Measurements from ENCODE around the gene SLC25A42. TPM values are rescaled to one million over a fixed set of nuclear protein-coding genes. Genes with fewer than 3 reads are reported as not detected.

The SLC25A42 gene
- total RNA-seq, 1 experiment from 2014 or later = 8.0 TPM

DNA sequence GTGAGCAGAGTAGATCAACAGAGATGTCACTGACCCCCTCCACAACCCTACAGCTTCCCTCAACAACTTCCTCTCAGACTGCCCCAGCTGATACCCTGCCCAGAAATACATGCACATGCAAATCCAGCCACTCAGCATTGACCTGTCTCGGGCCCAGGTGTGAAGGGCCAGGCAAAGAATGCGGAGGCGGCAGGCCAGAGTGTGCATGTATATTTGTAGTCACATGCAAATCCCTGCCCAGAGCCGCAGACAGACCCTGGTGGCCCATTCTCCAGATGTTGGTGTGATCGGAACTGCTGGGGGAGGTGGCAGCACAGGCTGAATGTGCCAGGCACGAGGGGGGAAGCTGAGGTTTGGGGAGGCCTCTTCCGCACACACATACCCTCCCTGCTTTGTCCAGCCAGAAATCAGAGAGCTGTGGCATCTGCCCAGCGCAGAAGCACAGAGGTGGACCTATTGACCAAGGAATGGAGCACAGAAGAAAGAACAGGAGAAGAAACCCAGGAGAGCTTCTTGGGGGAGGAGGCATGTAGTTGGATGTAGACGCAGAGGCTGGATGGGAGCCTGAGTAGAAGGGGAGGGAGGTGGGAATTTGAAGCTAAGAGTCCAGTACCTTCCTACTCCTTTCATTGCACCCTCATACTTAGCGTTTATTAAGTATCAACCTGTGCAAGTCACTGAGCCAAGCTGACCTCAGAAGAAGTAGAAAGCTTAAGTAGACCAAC is 91.9 kb downstream of the SLC25A42 start:
- H2AFZ ChIP-seq (ENCODE audit: low read length) = no peak overlapping the region
- no peaks in the 10 kb centered on the region for H4K20me1 ChIP-seq (ENCODE audit: low read length)
- no peak overlapping the region for H3K4me3 ChIP-seq (ENCODE audit: low read length)
- BruUV-seq (replicated peaks) = no TSS peak
- H3K9me3 ChIP-seq (ENCODE audit: low read length) = no peaks in the 10 kb centered on the region
- intact Hi-C loops (cut with micrococcal nuclease) = no loop called here
- H3K9me2 ChIP-seq (replicated peaks; ENCODE audit: low read length) = no peaks in the 10 kb centered on the region
- ATAC-seq (no peak), DNase-seq (no peak)
- no peaks in the 10 kb centered on the region for H3K4me1 ChIP-seq (ENCODE audit: insufficient read depth, low read length)
- no peak for TF ChIP-seq EZH2 (IDR thresholded peaks at IDR 0.05; ENCODE audit: low read length, unreplicated experiment)
- TF ChIP-seq, protein P1, sequence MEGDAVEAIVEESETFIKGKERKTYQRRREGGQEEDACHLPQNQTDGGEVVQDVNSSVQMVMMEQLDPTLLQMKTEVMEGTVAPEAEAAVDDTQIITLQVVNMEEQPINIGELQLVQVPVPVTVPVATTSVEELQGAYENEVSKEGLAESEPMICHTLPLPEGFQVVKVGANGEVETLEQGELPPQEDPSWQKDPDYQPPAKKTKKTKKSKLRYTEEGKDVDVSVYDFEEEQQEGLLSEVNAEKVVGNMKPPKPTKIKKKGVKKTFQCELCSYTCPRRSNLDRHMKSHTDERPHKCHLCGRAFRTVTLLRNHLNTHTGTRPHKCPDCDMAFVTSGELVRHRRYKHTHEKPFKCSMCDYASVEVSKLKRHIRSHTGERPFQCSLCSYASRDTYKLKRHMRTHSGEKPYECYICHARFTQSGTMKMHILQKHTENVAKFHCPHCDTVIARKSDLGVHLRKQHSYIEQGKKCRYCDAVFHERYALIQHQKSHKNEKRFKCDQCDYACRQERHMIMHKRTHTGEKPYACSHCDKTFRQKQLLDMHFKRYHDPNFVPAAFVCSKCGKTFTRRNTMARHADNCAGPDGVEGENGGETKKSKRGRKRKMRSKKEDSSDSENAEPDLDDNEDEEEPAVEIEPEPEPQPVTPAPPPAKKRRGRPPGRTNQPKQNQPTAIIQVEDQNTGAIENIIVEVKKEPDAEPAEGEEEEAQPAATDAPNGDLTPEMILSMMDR (conservative IDR thresholded peaks at IDR 0.05; ENCODE audit: low read depth, low read length) = no peak
- no peak for TF ChIP-seq EZH2phosphoT487 (IDR thresholded peaks at IDR 0.05; ENCODE audit: borderline replicate concordance, low read length)
- no peak overlapping the region for H3K27ac ChIP-seq (ENCODE audit: low read length)
- no peaks in the 10 kb centered on the region for H3K36me3 ChIP-seq (ENCODE audit: low read depth, low read length)
- H3K9ac ChIP-seq (ENCODE audit: low read length) = no peak overlapping the region
- H3K79me2 ChIP-seq (ENCODE audit: low read length) = no peaks in the 10 kb centered on the region
- H3F3A ChIP-seq (ENCODE audit: low read length, unreplicated experiment) = no peaks in the 10 kb centered on the region
- H3K4me2 ChIP-seq (ENCODE audit: low read length) = no peak overlapping the region
- H3K27me3 ChIP-seq (ENCODE audit: low read length) = no peaks in the 10 kb centered on the region
- ChIA-PET POLR2A (ENCODE audit: unreplicated experiment) (no interaction called here), CTCF (no interaction called here)

DNA sequence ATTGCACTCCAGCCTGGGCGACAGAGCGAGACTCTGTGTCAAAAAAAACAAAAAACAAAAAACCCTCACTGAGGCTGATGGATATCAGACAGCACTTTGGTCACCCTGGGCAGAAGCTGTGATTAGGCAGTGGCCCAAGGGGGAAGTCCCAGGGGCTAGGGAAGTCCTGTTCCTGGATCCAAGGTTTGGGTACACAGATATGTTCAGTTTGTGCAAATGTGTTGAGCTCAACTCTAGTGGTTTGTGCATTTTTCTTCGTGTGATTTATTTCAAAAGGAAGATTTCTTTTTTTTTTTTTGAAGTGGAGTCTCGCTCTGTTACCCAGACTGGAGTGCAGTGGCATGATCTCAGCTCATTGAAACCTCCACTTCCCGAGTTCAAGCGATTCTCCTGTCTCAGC is 94.0 kb downstream of the SLC25A42 start:
- H3K4me3 ChIP-seq (ENCODE audit: low read length) = no peak overlapping the region
- no peak overlapping the region for H2AFZ ChIP-seq (ENCODE audit: low read length)
- H3K27ac ChIP-seq (ENCODE audit: low read length) = no peak overlapping the region
- DNase-seq (no peak), ATAC-seq (no peak)
- no peak overlapping the region for H3K9ac ChIP-seq (ENCODE audit: low read length)
- no peaks in the 10 kb centered on the region for H4K20me1 ChIP-seq (ENCODE audit: low read length)
- CTCF ChIA-PET = interaction anchor here (0.6 kb wide), 1 partner anchor 126 kb away, joined by 3 read pairs; no protein-coding TSS in a partner anchor
- no peaks in the 10 kb centered on the region for H3F3A ChIP-seq (ENCODE audit: low read length, unreplicated experiment)
- no peaks in the 10 kb centered on the region for H3K9me2 ChIP-seq (replicated peaks; ENCODE audit: low read length)
- no peaks in the 10 kb centered on the region for H3K79me2 ChIP-seq (ENCODE audit: low read length)
- H3K27me3 ChIP-seq (ENCODE audit: low read length) = no peaks in the 10 kb centered on the region
- no TSS peak for BruUV-seq (replicated peaks)
- no peaks in the 10 kb centered on the region for H3K4me1 ChIP-seq (ENCODE audit: insufficient read depth, low read length)
- intact Hi-C loops (cut with micrococcal nuclease) = no loop called here
- no peak overlapping the region for H3K4me2 ChIP-seq (ENCODE audit: low read length)
- POLR2A ChIA-PET (ENCODE audit: unreplicated experiment) = no interaction called here
- TF ChIP-seq EZH2 (IDR thresholded peaks at IDR 0.05; ENCODE audit: low read length, unreplicated experiment) (no peak), EZH2phosphoT487 (IDR thresholded peaks at IDR 0.05; ENCODE audit: borderline replicate concordance, low read length) (no peak)
- TF ChIP-seq, protein P1 (conservative IDR thresholded peaks at IDR 0.05; ENCODE audit: low read depth, low read length) = no peak
- no peaks in the 10 kb centered on the region for H3K36me3 ChIP-seq (ENCODE audit: low read depth, low read length)
- H3K9me3 ChIP-seq (ENCODE audit: low read length) = no peaks in the 10 kb centered on the region

DNA sequence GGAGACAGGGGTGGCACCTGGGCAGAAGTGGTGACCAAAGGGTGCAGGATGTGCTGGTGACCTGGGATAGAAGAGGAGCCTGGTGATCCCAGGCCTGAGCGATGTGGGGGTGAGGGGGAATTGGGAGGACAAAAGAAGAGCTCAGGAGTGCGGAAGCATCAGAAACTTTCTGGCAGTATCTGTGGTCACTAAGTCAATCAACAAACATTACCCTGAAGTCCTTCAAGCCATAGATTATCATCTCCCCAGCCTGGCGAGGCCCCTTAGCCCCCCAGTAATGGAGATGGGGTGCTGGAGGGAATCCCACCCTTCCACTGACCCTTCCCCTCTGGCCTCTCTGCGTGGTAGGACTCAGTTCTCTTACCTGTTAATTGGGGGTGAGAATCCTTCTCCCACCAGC is 95.7 kb downstream of the SLC25A42 start:
- H3K4me1 ChIP-seq (ENCODE audit: insufficient read depth, low read length) = no peaks in the 10 kb centered on the region
- H3K9me2 ChIP-seq (replicated peaks; ENCODE audit: low read length) = no peaks in the 10 kb centered on the region
- H3K9ac ChIP-seq (ENCODE audit: low read length) = no peak overlapping the region
- ATAC-seq (no peak), DNase-seq (no peak)
- no peaks in the 10 kb centered on the region for H3K9me3 ChIP-seq (ENCODE audit: low read length)
- no peaks in the 10 kb centered on the region for H3K79me2 ChIP-seq (ENCODE audit: low read length)
- no peaks in the 10 kb centered on the region for H3F3A ChIP-seq (ENCODE audit: low read length, unreplicated experiment)
- no peak overlapping the region for H3K27ac ChIP-seq (ENCODE audit: low read length)
- no TSS peak for BruUV-seq (replicated peaks)
- TF ChIP-seq, protein P1 (conservative IDR thresholded peaks at IDR 0.05; ENCODE audit: low read depth, low read length) = no peak
- TF ChIP-seq EZH2phosphoT487 (IDR thresholded peaks at IDR 0.05; ENCODE audit: borderline replicate concordance, low read length) (no peak), EZH2 (IDR thresholded peaks at IDR 0.05; ENCODE audit: low read length, unreplicated experiment) (no peak)
- intact Hi-C loops (cut with micrococcal nuclease) = no loop called here
- no peak overlapping the region for H3K4me3 ChIP-seq (ENCODE audit: low read length)
- H3K27me3 ChIP-seq (ENCODE audit: low read length) = no peaks in the 10 kb centered on the region
- CTCF ChIA-PET = no interaction called here
- no peak overlapping the region for H3K4me2 ChIP-seq (ENCODE audit: low read length)
- no peaks in the 10 kb centered on the region for H3K36me3 ChIP-seq (ENCODE audit: low read depth, low read length)
- H2AFZ ChIP-seq (ENCODE audit: low read length) = no peak overlapping the region
- POLR2A ChIA-PET (ENCODE audit: unreplicated experiment) = no interaction called here
- no peaks in the 10 kb centered on the region for H4K20me1 ChIP-seq (ENCODE audit: low read length)
